GM10266 (cell line): ENCODE data around the gene PDE4B.

Experiments
- DNase-seq: peaks from one replicate; pipeline ENCODE4 v3.0.0; 2012; ENCODE audit errors: extremely low spot score
- CTCF ChIP-seq: IDR thresholded peaks from 2 replicates; pipeline ENCODE4 v1.5.1; 2012; ENCODE audit warnings: mild to moderate bottlenecking, low read depth; ENCODE audit not compliant: control insufficient read depth, insufficient read depth; ENCODE audit errors: missing control alignments

Gene PDE4B

GRCh38 chr1:66265796-66266195, 473.1 kb downstream of the PDE4B start:
- no peak for DNase-seq
- TF ChIP-seq CTCF, result no peak

GRCh38 chr1:66266350-66266749, 473.7 kb downstream of the PDE4B start:
- DNase-seq, result no peak
- TF ChIP-seq CTCF, result no peak

- no peak for TF ChIP-seq CTCF
- DNase-seq, result no peak
These were observed 474.1 kb downstream of the PDE4B start for GRCh38 chr1:66266756-66267155.

- TF ChIP-seq CTCF, result no peak
- no peak for DNase-seq
These were observed 474.7 kb downstream of the PDE4B start for GRCh38 chr1:66267201-66267940.

- no peak for TF ChIP-seq CTCF
- no peak for DNase-seq
These were observed 476.5 kb downstream of the PDE4B start for GRCh38 chr1:66269222-66269621.

- no peak for DNase-seq
These were observed 477.6 kb downstream of the PDE4B start for GRCh38 chr1:66270119-66270812.

More at GRCh38 chr1:66270119-66270812, 477.6 kb downstream of the PDE4B start:
- TF ChIP-seq CTCF, result no peak
